Upper lobe of left lung (tissue), 4 donors: ENCODE data around the gene COMMD4.

Experiments
- CTCF ChIP-seq, 6 experiments: fragments of 450-650 bp in 4 of 6; fragments of 200-600 bp in 2 of 6; sonication (generic) in 2 of 6; IDR thresholded peaks; one replicate each; pipeline ENCODE4 v1.5.1; 2016 to 2019; ENCODE audit warnings: antibody characterized with exemption in 6 of 6
- POLR2A ChIP-seq, 4 donors: fragments of 450-650 bp; IDR thresholded peaks; one replicate each; pipeline ENCODE4 v1.5.1; 2016 to 2017; ENCODE audit warnings: antibody characterized with exemption in 4 of 4, mild to moderate bottlenecking in 2 of 4

GRCh38 chr15:75342221-75342620, 6.4 kb downstream of the COMMD4 start:
- no peak for TF ChIP-seq POLR2A (IDR thresholded peaks at IDR 0.05)
- TF ChIP-seq CTCF (IDR thresholded peaks at IDR 0.05) = no peak
